Liver (tissue), 9 donors: ENCODE results near the gene EIF4G2. TPM values are rescaled to one million over a fixed set of nuclear protein-coding genes. Genes with fewer than 3 reads are reported as not detected.
A peak's percentile ranks its signal among the peaks of the same experiment; 100 is the strongest.

Source experiments
- DNase-seq: peaks from one replicate; pipeline ENCODE4 v3.0.0-alpha.2; 2017; ENCODE audit warnings: low spot score
- H3K27ac ChIP-seq, 2 donors: one replicate each; pipeline ENCODE4 v1.7.0; 2013; ENCODE audit warnings: inconsistent platforms in 2 of 2, low read length in 2 of 2, control low read depth in 1 of 2, low read depth in 1 of 2, mild to moderate bottlenecking in 1 of 2
- H3K27me3 ChIP-seq, 4 donors: one replicate each; pipeline versions ENCODE4 v1.6.1 to v1.7.0; 2013; ENCODE audit warnings: low read length in 3 of 4, inconsistent platforms in 1 of 4, mild to moderate bottlenecking in 1 of 4, moderate library complexity in 1 of 4; ENCODE audit not compliant: control insufficient read depth in 4 of 4, insufficient read depth in 4 of 4
- H3K36me3 ChIP-seq, 4 donors: one replicate each; pipeline versions ENCODE4 v1.6.1 to v1.7.0; 2013; ENCODE audit warnings: low read length in 3 of 4, mild to moderate bottlenecking in 3 of 4, low read depth in 1 of 4, moderate library complexity in 1 of 4; ENCODE audit not compliant: control insufficient read depth in 4 of 4, insufficient read depth in 3 of 4
- H3K4me1 ChIP-seq, 4 donors: one replicate each; pipeline versions ENCODE4 v1.6.1 to v1.7.0; 2013; ENCODE audit warnings: low read length in 3 of 4, mild to moderate bottlenecking in 3 of 4, moderate library complexity in 1 of 4; ENCODE audit not compliant: control insufficient read depth in 4 of 4, insufficient read depth in 4 of 4
- H3K4me3 ChIP-seq, 3 donors: one replicate each; pipeline versions ENCODE4 v1.6.1 to v1.7.0; 2013; ENCODE audit warnings: low read length in 3 of 3, control low read depth in 1 of 3, low read depth in 1 of 3, mild to moderate bottlenecking in 1 of 3
- H3K9ac ChIP-seq, 2 donors: one replicate each; pipeline ENCODE4 v1.7.0; 2013; ENCODE audit warnings: low read length in 2 of 2, mild to moderate bottlenecking in 2 of 2, moderate library complexity in 2 of 2, control low read depth in 1 of 2, low read depth in 1 of 2
- H3K9me3 ChIP-seq, 4 donors: one replicate each; pipeline versions ENCODE4 v1.6.1 to v1.7.0; 2013; ENCODE audit warnings: low read length in 3 of 4; ENCODE audit not compliant: control insufficient read depth in 4 of 4
- EGR1 ChIP-seq, 2 donors: IDR thresholded peaks; 2 replicates each; pipeline ENCODE4 v1.6.1; 2016 to 2018; ENCODE audit warnings: antibody characterized with exemption in 2 of 2, low read depth in 2 of 2
- FOXA1 ChIP-seq: IDR thresholded peaks from 2 replicates; pipeline ENCODE4 v1.6.1; 2016; ENCODE audit warnings: antibody characterized with exemption
- FOXA2 ChIP-seq: IDR thresholded peaks from 2 replicates; pipeline ENCODE4 v1.6.1; 2016; ENCODE audit warnings: antibody characterized with exemption
- GABPA ChIP-seq, 2 donors: IDR thresholded peaks in 1 of 2; conservative IDR thresholded peaks in 1 of 2; 2 replicates each; pipeline ENCODE4 v1.6.1; 2016; ENCODE audit warnings: antibody characterized with exemption in 2 of 2, mild to moderate bottlenecking in 1 of 2, moderate library complexity in 1 of 2
- HNF4A ChIP-seq, 2 donors: conservative IDR thresholded peaks; 2 replicates each; pipeline ENCODE4 v1.6.1; 2016; ENCODE audit warnings: antibody characterized with exemption in 2 of 2, mild to moderate bottlenecking in 2 of 2
- HNF4G ChIP-seq: IDR thresholded peaks from 2 replicates; pipeline ENCODE4 v1.6.1; 2016; ENCODE audit warnings: antibody characterized with exemption
- JUND ChIP-seq, 2 donors: IDR thresholded peaks; 2 replicates each; pipeline ENCODE4 v1.6.1; 2016; ENCODE audit warnings: antibody characterized with exemption in 2 of 2
- NR2F2 ChIP-seq: IDR thresholded peaks from 2 replicates; pipeline ENCODE4 v1.6.1; 2016; ENCODE audit warnings: antibody characterized with exemption
- RAD21 ChIP-seq, 2 donors: IDR thresholded peaks; 2 replicates each; pipeline ENCODE4 v1.6.1; 2016; ENCODE audit warnings: antibody characterized with exemption in 2 of 2, mild to moderate bottlenecking in 2 of 2
- RXRA ChIP-seq, 2 donors: IDR thresholded peaks; 2 replicates each; pipeline ENCODE4 v1.6.1; 2017 to 2018; ENCODE audit warnings: antibody characterized with exemption in 2 of 2, mild to moderate bottlenecking in 1 of 2
- SP1 ChIP-seq: IDR thresholded peaks from 2 replicates; pipeline ENCODE4 v1.6.1; 2018; ENCODE audit warnings: antibody characterized with exemption, mild to moderate bottlenecking
- TAF1 ChIP-seq: conservative IDR thresholded peaks from 2 replicates; pipeline ENCODE4 v1.6.1; 2016; ENCODE audit warnings: antibody characterized with exemption, mild to moderate bottlenecking
- YY1 ChIP-seq: IDR thresholded peaks from 2 replicates; pipeline ENCODE4 v1.6.1; 2016; ENCODE audit warnings: antibody characterized with exemption, mild to moderate bottlenecking
- WGBS: extraction: QIAGEN DNeasy Blood & Tissue Kit; methylation state at CpG from one replicate; pipeline ENCODE4 v1.1.7; 2013; 5-methylcytosine and 5-hydroxymethylcytosine counted together
- polyA plus RNA-seq, 2 donors: library from polyadenylated mRNA; stranded (reverse) in 1 of 2; unstranded in 1 of 2; fragments of 200-250 nt in 1 of 2; fragments of >200 nt in 1 of 2; fragmentation: Nextera tagmentation in 1 of 2; extraction: Ambion mirVana in 1 of 2; gene quantifications; one replicate each; pipeline versions ENCODE4 v1.2.1 to v1.2.3, GENCODE V29; 2013 to 2015
- total RNA-seq, 2 donors: library from RNA; depleted of rRNA; stranded (reverse); fragments of >200 nt; gene quantifications; one replicate each; pipeline ENCODE4 v1.2.3, GENCODE V29; 2014
- TF ChIP-seq, protein P1 (sequence below): IDR thresholded peaks from 2 replicates; pipeline ENCODE4 v1.6.1; 2016; ENCODE audit warnings: antibody characterized with exemption
- TF ChIP-seq, protein P2 (sequence below): IDR thresholded peaks from 2 replicates; pipeline ENCODE4 v1.6.1; 2016; ENCODE audit warnings: antibody characterized with exemption
- TF ChIP-seq, protein P3 (sequence below): fragments of 150-350 bp; IDR thresholded peaks from 2 replicates; pipeline ENCODE4 v1.5.1; 2017; ENCODE audit warnings: improper control_type of control experiment, low read depth, low read length; ENCODE audit not compliant: missing input control
- TF ChIP-seq, protein P4 (sequence below): IDR thresholded peaks from 2 replicates; pipeline ENCODE4 v1.6.1; 2016; ENCODE audit warnings: antibody characterized with exemption
- TF ChIP-seq, protein P5 (sequence below): IDR thresholded peaks from 2 replicates; pipeline ENCODE4 v1.6.1; 2016; ENCODE audit warnings: antibody characterized with exemption, mild to moderate bottlenecking
- donor health status: healthy.
- donor health status: healthy.
- donor health status: healthy.
- donor health status: healthy.
- donor health status: healthy.

The EIF4G2 gene
- total and polyA plus RNA-seq, 4 donors, result 126 to 268 (median 209) TPM

DNA sequence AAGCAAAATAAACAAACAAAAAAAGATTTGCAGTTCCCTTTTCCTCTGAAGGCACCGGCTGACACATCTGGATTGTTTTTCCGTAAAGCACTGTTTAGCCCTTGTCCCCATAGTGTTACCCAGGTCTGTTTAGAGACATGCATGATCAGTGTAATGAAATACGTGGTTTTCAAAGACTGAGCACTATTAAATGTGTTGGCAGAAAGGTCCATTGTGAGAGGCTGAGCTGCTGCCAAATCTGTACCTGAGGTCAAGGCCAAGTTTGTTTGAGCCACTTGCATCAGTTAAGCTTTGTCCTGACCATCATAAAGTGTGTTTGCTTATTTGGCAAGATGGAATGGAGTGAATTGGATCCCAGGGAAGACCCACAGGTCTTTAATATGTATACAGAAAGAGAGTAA is 31.3 kb downstream of the EIF4G2 start (continued):
- TF ChIP-seq, protein P1, sequence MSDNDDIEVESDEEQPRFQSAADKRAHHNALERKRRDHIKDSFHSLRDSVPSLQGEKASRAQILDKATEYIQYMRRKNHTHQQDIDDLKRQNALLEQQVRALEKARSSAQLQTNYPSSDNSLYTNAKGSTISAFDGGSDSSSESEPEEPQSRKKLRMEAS, result no peak
- TF ChIP-seq FOXA2 (no peak), RAD21 (IDR thresholded peaks at IDR 0.05) (peak in 1 of 2 donors; percentile 19), YY1 (no peak)
- TF ChIP-seq, protein P2, sequence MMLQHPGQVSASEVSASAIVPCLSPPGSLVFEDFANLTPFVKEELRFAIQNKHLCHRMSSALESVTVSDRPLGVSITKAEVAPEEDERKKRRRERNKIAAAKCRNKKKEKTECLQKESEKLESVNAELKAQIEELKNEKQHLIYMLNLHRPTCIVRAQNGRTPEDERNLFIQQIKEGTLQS, result peak; percentile 76
- TF ChIP-seq, protein P3, sequence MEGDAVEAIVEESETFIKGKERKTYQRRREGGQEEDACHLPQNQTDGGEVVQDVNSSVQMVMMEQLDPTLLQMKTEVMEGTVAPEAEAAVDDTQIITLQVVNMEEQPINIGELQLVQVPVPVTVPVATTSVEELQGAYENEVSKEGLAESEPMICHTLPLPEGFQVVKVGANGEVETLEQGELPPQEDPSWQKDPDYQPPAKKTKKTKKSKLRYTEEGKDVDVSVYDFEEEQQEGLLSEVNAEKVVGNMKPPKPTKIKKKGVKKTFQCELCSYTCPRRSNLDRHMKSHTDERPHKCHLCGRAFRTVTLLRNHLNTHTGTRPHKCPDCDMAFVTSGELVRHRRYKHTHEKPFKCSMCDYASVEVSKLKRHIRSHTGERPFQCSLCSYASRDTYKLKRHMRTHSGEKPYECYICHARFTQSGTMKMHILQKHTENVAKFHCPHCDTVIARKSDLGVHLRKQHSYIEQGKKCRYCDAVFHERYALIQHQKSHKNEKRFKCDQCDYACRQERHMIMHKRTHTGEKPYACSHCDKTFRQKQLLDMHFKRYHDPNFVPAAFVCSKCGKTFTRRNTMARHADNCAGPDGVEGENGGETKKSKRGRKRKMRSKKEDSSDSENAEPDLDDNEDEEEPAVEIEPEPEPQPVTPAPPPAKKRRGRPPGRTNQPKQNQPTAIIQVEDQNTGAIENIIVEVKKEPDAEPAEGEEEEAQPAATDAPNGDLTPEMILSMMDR, result no peak

DNA sequence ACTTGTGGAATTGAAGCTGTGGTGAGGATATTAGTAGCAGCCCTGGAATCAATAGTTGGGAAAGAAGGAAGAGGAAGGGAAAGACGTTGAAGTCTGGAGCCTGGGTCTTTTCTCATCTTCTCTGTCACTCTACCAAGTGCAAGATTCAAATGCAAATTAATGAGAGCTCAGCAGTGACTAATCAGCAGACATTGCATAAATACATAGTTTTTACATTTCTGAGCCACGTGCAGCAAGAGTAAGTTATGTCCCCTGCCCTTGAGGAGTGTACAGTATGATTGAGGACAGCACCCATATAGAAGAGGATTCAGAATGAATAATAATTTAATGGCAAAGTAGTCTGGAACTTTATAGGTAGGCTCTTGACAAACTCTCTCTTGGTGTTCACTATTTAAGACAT is 33.9 kb downstream of the EIF4G2 start:
- no peak overlapping the region for H3K4me3 ChIP-seq
- H3K9ac ChIP-seq, result no peak overlapping the region
- H3K27me3 ChIP-seq, result no peaks in the 10 kb centered on the region
- H3K36me3 ChIP-seq, result peaks cover 24 to 57% (median 52%) of the 10 kb centered on the region in 4 donors
- no peaks in the 10 kb centered on the region for H3K9me3 ChIP-seq
- peaks cover 1 to 21% (median 10%) of the 10 kb centered on the region in 4 donors for H3K4me1 ChIP-seq
- TF ChIP-seq FOXA2 (no peak), RAD21 (IDR thresholded peaks at IDR 0.05) (no peak), NR2F2 (no peak)
- H3K27ac ChIP-seq, result no peak overlapping the region
- WGBS, result 95% methylated on average over 2 of the region's 2 CpGs
- DNase-seq, result no peak

DNA sequence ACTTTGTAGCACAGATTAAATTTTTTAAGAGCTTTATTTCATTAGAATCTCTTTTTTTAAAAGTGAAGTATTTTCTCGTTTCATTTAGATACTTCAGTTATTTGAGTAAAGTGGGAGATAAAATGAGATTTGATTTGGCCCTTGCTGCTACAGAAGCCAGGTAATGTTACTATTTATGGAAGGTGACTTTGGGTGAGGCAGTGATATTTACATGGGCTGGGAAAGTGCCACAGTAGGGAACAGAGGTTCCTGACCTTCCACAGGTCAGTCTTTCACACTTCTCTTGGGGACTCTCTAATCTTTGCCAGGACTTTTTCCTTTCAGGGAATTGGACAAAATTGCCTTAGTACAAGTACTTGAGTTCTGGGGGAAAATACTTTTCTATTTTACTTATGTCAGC is 37.3 kb downstream of the EIF4G2 start:
- 37% methylated on average over 1 of the region's 1 CpG for WGBS
- no peaks in the 10 kb centered on the region for H3K27me3 ChIP-seq
- TF ChIP-seq, protein P2, result peak; percentile 78
- peak; percentile 72 for TF ChIP-seq SP1
- TF ChIP-seq HNF4A (conservative IDR thresholded peaks at IDR 0.05), result peak; percentile 67 to 82
- TF ChIP-seq TAF1, result peak; percentile 22
- TF ChIP-seq GABPA (IDR thresholded peaks at IDR 0.05 in 1 of 2, conservative IDR thresholded peaks at IDR 0.05 in 1 of 2), result no peak
- peak; percentile 36 for TF ChIP-seq HNF4G
- peak; percentile 44 for TF ChIP-seq FOXA2
- TF ChIP-seq RAD21 (IDR thresholded peaks at IDR 0.05), result peak in 1 of 2 donors; percentile 14
- TF ChIP-seq EGR1 (IDR thresholded peaks at IDR 0.05; ENCODE audit: low read depth in 2 of 2), result no peak
- peak; percentile 38 for TF ChIP-seq YY1
- TF ChIP-seq RXRA (IDR thresholded peaks at IDR 0.05), result peak; percentile 72 to 87
- TF ChIP-seq, protein P4, sequence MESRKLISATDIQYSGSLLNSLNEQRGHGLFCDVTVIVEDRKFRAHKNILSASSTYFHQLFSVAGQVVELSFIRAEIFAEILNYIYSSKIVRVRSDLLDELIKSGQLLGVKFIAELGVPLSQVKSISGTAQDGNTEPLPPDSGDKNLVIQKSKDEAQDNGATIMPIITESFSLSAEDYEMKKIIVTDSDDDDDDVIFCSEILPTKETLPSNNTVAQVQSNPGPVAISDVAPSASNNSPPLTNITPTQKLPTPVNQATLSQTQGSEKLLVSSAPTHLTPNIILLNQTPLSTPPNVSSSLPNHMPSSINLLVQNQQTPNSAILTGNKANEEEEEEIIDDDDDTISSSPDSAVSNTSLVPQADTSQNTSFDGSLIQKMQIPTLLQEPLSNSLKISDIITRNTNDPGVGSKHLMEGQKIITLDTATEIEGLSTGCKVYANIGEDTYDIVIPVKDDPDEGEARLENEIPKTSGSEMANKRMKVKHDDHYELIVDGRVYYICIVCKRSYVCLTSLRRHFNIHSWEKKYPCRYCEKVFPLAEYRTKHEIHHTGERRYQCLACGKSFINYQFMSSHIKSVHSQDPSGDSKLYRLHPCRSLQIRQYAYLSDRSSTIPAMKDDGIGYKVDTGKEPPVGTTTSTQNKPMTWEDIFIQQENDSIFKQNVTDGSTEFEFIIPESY, result no peak
- peak; percentile 58 for TF ChIP-seq NR2F2
- TF ChIP-seq, protein P1, result no peak
- TF ChIP-seq, protein P5, sequence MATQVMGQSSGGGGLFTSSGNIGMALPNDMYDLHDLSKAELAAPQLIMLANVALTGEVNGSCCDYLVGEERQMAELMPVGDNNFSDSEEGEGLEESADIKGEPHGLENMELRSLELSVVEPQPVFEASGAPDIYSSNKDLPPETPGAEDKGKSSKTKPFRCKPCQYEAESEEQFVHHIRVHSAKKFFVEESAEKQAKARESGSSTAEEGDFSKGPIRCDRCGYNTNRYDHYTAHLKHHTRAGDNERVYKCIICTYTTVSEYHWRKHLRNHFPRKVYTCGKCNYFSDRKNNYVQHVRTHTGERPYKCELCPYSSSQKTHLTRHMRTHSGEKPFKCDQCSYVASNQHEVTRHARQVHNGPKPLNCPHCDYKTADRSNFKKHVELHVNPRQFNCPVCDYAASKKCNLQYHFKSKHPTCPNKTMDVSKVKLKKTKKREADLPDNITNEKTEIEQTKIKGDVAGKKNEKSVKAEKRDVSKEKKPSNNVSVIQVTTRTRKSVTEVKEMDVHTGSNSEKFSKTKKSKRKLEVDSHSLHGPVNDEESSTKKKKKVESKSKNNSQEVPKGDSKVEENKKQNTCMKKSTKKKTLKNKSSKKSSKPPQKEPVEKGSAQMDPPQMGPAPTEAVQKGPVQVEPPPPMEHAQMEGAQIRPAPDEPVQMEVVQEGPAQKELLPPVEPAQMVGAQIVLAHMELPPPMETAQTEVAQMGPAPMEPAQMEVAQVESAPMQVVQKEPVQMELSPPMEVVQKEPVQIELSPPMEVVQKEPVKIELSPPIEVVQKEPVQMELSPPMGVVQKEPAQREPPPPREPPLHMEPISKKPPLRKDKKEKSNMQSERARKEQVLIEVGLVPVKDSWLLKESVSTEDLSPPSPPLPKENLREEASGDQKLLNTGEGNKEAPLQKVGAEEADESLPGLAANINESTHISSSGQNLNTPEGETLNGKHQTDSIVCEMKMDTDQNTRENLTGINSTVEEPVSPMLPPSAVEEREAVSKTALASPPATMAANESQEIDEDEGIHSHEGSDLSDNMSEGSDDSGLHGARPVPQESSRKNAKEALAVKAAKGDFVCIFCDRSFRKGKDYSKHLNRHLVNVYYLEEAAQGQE, result no peak
- TF ChIP-seq JUND (IDR thresholded peaks at IDR 0.05), result peak; percentile 74 to 92
- TF ChIP-seq, protein P3, result no peak
- peak; percentile 49 for TF ChIP-seq FOXA1
- H3K4me3 ChIP-seq, result no peak overlapping the region
- peaks cover 21 to 61% (median 50%) of the 10 kb centered on the region in 4 donors for H3K36me3 ChIP-seq
- H3K9ac ChIP-seq, result peak overlapping the region in 1 of 2 donors; percentile 1
- no peak for DNase-seq
- no peaks in the 10 kb centered on the region for H3K9me3 ChIP-seq
- peaks cover 0 to 8% (median 1%) of the 10 kb centered on the region in 4 donors for H3K4me1 ChIP-seq
- peak overlapping the region; percentile 31 to 65 for H3K27ac ChIP-seq
